ENCODE measurements around the gene GZF1. TPM values are rescaled to one million over a fixed set of nuclear protein-coding genes. Genes with fewer than 3 reads are reported as not detected.

Gene GZF1
- polyA plus RNA-seq, 1 of the 3 experiments (the other 2 are of a cell fraction), result 20.6 TPM

GRCh38 chr20:23356203-23356602 is 5.8 kb upstream of the GZF1 start:
- 94% methylated on average over 15 of the region's 27 CpGs for WGBS (ENCODE audit: low lambda C conversion rate)
- ChIA-PET POLR2A (no interaction called here), CTCF (no interaction called here)
- Histone ChIP-seq H3K9me2 (no peaks in the 10 kb centered on the region), H3K27me3 (ENCODE audit: insufficient read depth) (no peaks in the 10 kb centered on the region), H3K27ac (ENCODE audit: low read depth in 2 of 2, low read length in 1 of 2) (no peak overlapping the region), H2AFZ (ENCODE audit: low read depth) (no peak overlapping the region), H3K4me3 (ENCODE audit: low read depth in 2 of 2, low read length in 1 of 2) (no peak overlapping the region), H3K9me3 (no peaks in the 10 kb centered on the region), H3F3A (replicated peaks; ENCODE audit: insufficient read depth) (peaks cover 15% of the 10 kb centered on the region), H3K4me1 (ENCODE audit: control insufficient read depth in 1 of 2, insufficient read depth in 2 of 2, low read depth in 1 of 2, low read length in 1 of 2) (peaks cover 6 to 23% of the 10 kb centered on the region in 2 experiments; a peak in 3 of 4 replicates), H3K9ac (no peak overlapping the region), H4K20me1 (ENCODE audit: insufficient read depth) (peaks cover 17% of the 10 kb centered on the region), H3K79me2 (ENCODE audit: insufficient read depth) (peaks cover 48% of the 10 kb centered on the region), H3K36me3 (replicated peaks in 1 of 2; ENCODE audit: control insufficient read depth in 1 of 2, insufficient read depth in 2 of 2, low read length in 1 of 2) (peaks cover 21 to 28% of the 10 kb centered on the region in 2 experiments), H3K4me2 (no peak overlapping the region)
- no peak for TF ChIP-seq SMC3 (IDR thresholded peaks at IDR 0.05; ENCODE audit: low read depth, low read length)
- TF ChIP-seq NRF1 (IDR thresholded peaks at IDR 0.05; ENCODE audit: low read depth, low read length), result no peak
- no peak for TF ChIP-seq EP300 (IDR thresholded peaks at IDR 0.05; ENCODE audit: borderline replicate concordance in 1 of 2, low read depth in 1 of 2, low read length in 1 of 2)
- no peak for TF ChIP-seq CTCF (IDR thresholded peaks at IDR 0.05)
- TF ChIP-seq EZH2phosphoT487 (IDR thresholded peaks at IDR 0.05; ENCODE audit: borderline replicate concordance, low read depth), result no peak
- no peak for TF ChIP-seq JUND (IDR thresholded peaks at IDR 0.05)
- TF ChIP-seq MEF2A (IDR thresholded peaks at IDR 0.05; ENCODE audit: borderline replicate concordance, low read depth), result no peak
- no peak for TF ChIP-seq USF2 (IDR thresholded peaks at IDR 0.05; ENCODE audit: borderline replicate concordance, low read depth, low read length)
- no peak for TF ChIP-seq FOSL2 (IDR thresholded peaks at IDR 0.05; ENCODE audit: borderline replicate concordance, low read depth)
- TF ChIP-seq GABPA (IDR thresholded peaks at IDR 0.05; ENCODE audit: low read depth), result no peak
- TF ChIP-seq USF1 (IDR thresholded peaks at IDR 0.05; ENCODE audit: borderline replicate concordance, low read depth), result no peak
- no peak for TF ChIP-seq SIN3A (IDR thresholded peaks at IDR 0.05; ENCODE audit: borderline replicate concordance, low read depth, low read length)
- no peak for TF ChIP-seq RCOR1 (IDR thresholded peaks at IDR 0.05; ENCODE audit: low read length)
- no peak for TF ChIP-seq YY1 (IDR thresholded peaks at IDR 0.05; ENCODE audit: low read depth)
- no peak for TF ChIP-seq TEAD4 (IDR thresholded peaks at IDR 0.05; ENCODE audit: borderline replicate concordance, insufficient read depth)
- no peak for TF ChIP-seq FOXJ3 (CRISPR knock-in tag; IDR thresholded peaks at IDR 0.05)
- DNase-seq, result no peak

All from SK-N-SH (cell line).